Thoracic aorta (tissue), 2 donors: ENCODE data around the gene TENM4. TPM values are rescaled to one million over a fixed set of nuclear protein-coding genes. Genes with fewer than 3 reads are reported as not detected.

Experiments used
- ATAC-seq: fragments of 150-250 bp; one replicate; pipeline ENCODE4 v1.8.0; 2017; ENCODE audit warnings: low read depth; ENCODE audit not compliant: insufficient number of reproducible peaks, low FRiP score
- DNase-seq: peaks from one replicate; pipeline ENCODE4 v3.0.0-alpha.2; 2020; ENCODE audit warnings: low spot score
- H3K27ac ChIP-seq, 2 donors: fragments of 200-600 bp; sonication (generic); 1 replicate in 1 of 2; 2 replicates in 1 of 2; pipeline ENCODE4 v1.5.1; 2016; ENCODE audit warnings: mild to moderate bottlenecking in 2 of 2, moderate library complexity in 2 of 2
- H3K27me3 ChIP-seq: fragments of 200-600 bp; sonication (generic); replicated peaks from 2 replicates; pipeline ENCODE4 v1.6.0; 2016; ENCODE audit warnings: mild to moderate bottlenecking; ENCODE audit not compliant: insufficient read depth
- H3K36me3 ChIP-seq: fragments of 200-600 bp; sonication (generic); one replicate; pipeline ENCODE4 v1.5.1; 2016
- H3K4me1 ChIP-seq, 2 donors: fragments of 200-600 bp; sonication (generic); 1 replicate in 1 of 2; 2 replicates in 1 of 2; pipeline versions ENCODE4 v1.5.1 to v1.6.0; 2016; ENCODE audit warnings: low read depth in 2 of 2, mild to moderate bottlenecking in 1 of 2; ENCODE audit not compliant: control insufficient read depth in 1 of 2
- H3K4me3 ChIP-seq: fragments of 200-600 bp; sonication (generic); 2 replicates; pipeline ENCODE4 v1.5.1; 2016; ENCODE audit warnings: mild to moderate bottlenecking
- H3K9me3 ChIP-seq: fragments of 200-600 bp; sonication (generic); 2 replicates; pipeline ENCODE4 v1.5.1; 2016
- CTCF ChIP-seq: fragments of 200-600 bp; sonication (generic); IDR thresholded peaks from one replicate; pipeline ENCODE4 v1.5.1; 2019; ENCODE audit warnings: antibody characterized with exemption
- total RNA-seq, 2 donors: library from RNA; depleted of rRNA; stranded (reverse); fragments of >200 nt; gene quantifications; one replicate each; pipeline versions ENCODE4 v1.1.0 to v1.2.3, GENCODE V29; 2016

The TENM4 gene
- total RNA-seq, 2 donors from 2014 or later = 6.1 to 13.3 TPM

DNA sequence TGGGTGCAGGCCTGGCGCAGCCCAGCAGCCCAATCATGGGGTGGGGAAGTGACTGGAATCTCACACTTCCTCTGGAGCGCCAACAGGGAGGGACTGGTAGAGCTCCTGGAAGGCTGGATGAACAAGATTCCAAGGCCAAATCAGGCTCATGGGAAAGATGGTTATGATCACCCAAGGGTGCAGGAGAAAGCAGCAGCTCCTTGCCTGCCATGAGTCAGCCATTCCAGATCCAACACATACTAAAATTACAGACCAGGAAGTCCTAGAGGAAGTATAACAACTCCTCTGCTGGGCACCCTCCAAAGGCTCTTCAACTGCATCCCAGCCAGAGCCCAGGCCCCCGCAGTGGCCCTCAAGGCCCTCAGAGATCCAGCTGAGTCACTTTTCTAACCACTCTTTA, 427.3 kb downstream of the TENM4 start:
- ATAC-seq (no peak), DNase-seq (no peak)
- Histone ChIP-seq H3K4me3 (no peak overlapping the region), H3K27me3 (no peaks in the 10 kb centered on the region), H3K9me3 (no peaks in the 10 kb centered on the region), H3K36me3 (no peaks in the 10 kb centered on the region), H3K27ac (no peak overlapping the region), H3K4me1 (no peaks in the 10 kb centered on the region)
- no peak for TF ChIP-seq CTCF

- H3K27ac ChIP-seq = no peak overlapping the region
- no peaks in the 10 kb centered on the region for H3K9me3 ChIP-seq
- H3K27me3 ChIP-seq = no peaks in the 10 kb centered on the region
- H3K4me1 ChIP-seq = no peaks in the 10 kb centered on the region
- no peak overlapping the region for H3K4me3 ChIP-seq
- no peak for TF ChIP-seq CTCF
- no peaks in the 10 kb centered on the region for H3K36me3 ChIP-seq
- ATAC-seq = no peak
- no peak for DNase-seq
These were observed 429.5 kb downstream of the TENM4 start for GRCh38 chr11:79011357-79011756.

- no peaks in the 10 kb centered on the region for H3K27me3 ChIP-seq
- peaks cover 6% of the 10 kb centered on the region for H3K9me3 ChIP-seq
- H3K4me1 ChIP-seq = no peaks in the 10 kb centered on the region
- TF ChIP-seq CTCF = no peak
- H3K4me3 ChIP-seq = no peak overlapping the region
- H3K36me3 ChIP-seq = no peaks in the 10 kb centered on the region
- ATAC-seq (no peak), DNase-seq (no peak)
- H3K27ac ChIP-seq = no peak overlapping the region
These were observed 432.9 kb downstream of the TENM4 start for GRCh38 chr11:79007771-79008402.

DNA sequence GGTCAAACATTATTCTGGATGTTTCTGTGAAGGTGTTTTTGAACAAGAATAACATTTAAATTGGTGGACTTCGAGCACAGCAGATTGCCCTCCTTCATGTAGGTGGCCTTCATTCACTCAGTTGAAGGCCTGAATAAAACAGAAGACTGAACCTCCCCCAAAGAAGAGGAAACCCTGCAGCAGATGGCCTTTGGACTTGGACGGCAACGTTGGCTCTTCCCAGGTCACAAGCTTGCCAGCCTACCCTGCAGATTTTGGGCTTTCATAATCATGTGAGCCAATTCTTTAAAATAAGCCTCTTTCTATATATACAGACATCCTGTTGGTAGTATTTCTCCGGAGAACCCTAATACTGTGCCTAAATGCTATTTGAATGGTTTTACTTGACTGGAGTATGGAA, 434.0 kb downstream of the TENM4 start:
- Histone ChIP-seq H3K27ac (no peak overlapping the region), H3K4me1 (no peaks in the 10 kb centered on the region), H3K9me3 (peaks cover 6% of the 10 kb centered on the region), H3K36me3 (no peaks in the 10 kb centered on the region), H3K4me3 (no peak overlapping the region), H3K27me3 (no peaks in the 10 kb centered on the region)
- DNase-seq = no peak
- ATAC-seq = no peak
- TF ChIP-seq CTCF = no peak

- peaks cover 3% of the 10 kb centered on the region for H3K9me3 ChIP-seq
- peaks cover 0 to 6% of the 10 kb centered on the region in 2 donors for H3K4me1 ChIP-seq
- no peak for DNase-seq
- no peak for TF ChIP-seq CTCF
- H3K4me3 ChIP-seq = no peak overlapping the region
- no peak overlapping the region for H3K27ac ChIP-seq
- ATAC-seq = no peak
- H3K27me3 ChIP-seq = no peaks in the 10 kb centered on the region
- no peaks in the 10 kb centered on the region for H3K36me3 ChIP-seq
These were observed 444.8 kb downstream of the TENM4 start for GRCh38 chr11:78996007-78996406.
